Measurements from ENCODE around the gene IFRD2.

- no peak for TF ChIP-seq TCF7L2 (IDR thresholded peaks at IDR 0.05; ENCODE audit: low read depth, low read length)
- no peak for TF ChIP-seq CTCF (IDR thresholded peaks at IDR 0.05)
- TF ChIP-seq POLR2AphosphoS5 (IDR thresholded peaks at IDR 0.05; ENCODE audit: low read depth, low read length): no peak
- TF ChIP-seq SIN3A (IDR thresholded peaks at IDR 0.05; ENCODE audit: borderline replicate concordance, insufficient read depth, low read depth, low read length): no peak
These were observed 32.9 kb upstream of the IFRD2 start for GRCh38 chr3:50325113-50325480.

All from Panc1 (cell line).